CD4-positive, alpha-beta T cell treated with Interleukin-12 subunit alpha and Interleukin-12 subunit beta, for 1 hour (primary cell): Measurements from ENCODE around the gene NR1D1.

Experiments
- DNase-seq: peaks from one replicate; pipeline ENCODE4 v3.0.0-alpha.2; 2020

The NR1D1 gene

GRCh38 chr17:40060887-40061608 is 39.3 kb downstream of the NR1D1 start:
- DNase-seq = no peak

DNA sequence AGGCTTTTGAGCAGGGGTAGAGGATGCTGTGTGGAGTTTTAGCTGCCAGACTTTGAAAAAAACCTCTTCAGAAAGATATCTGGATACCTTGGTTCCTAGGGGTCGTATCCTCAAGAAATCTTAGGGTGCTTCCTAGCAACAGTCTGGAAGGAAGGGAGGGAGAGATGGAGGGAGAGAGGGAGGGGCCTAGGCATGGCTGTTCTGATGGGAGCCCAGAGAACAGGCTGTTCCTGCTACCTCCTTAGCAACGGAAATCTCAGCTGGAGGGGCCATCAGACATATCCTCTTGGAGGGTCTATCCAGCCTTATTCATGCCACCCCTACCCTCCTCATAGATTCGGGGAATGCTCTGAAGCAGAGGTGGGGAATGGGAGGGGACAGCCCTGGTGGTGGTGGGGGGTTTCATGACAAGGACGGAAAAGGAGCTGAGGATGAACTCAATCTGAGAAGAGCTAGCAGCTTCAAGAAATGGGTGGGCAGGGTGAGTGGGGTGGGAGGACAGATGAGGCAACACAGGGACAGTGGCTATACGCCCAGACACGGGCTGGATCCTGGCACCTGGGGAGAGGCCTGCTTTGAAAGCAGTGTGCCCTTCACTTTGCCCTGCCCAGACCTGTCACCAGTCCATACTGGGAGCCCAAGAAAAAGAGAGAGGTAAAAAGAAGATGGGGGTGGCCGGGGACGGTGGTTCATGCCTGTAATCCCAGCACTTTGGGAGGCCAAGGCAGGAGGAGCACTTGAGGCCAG is 40.5 kb downstream of the NR1D1 start:
- DNase-seq = no peak

DNA sequence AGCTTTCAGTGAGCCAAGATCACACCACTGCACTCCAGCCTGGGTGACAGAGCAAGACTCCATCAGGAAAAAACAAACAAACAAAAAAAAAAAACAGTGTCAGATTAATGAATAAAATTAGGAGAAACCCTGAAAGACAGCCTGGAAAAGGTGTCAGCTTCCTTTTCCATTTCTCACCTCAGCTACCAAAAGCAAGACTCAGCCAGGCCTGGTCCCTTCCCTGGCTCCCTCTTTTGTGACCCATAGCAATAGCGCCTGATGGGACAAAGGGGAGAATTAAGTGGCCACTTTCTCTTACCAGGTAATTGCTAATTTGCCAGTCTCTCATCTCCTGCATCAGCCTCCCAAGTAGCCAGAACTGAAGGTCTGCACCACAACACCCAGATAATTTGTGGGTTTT is 41.5 kb downstream of the NR1D1 start:
- no peak for DNase-seq

GRCh38 chr17:40058186-40058784 is 42.1 kb downstream of the NR1D1 start:
- DNase-seq = no peak

DNA sequence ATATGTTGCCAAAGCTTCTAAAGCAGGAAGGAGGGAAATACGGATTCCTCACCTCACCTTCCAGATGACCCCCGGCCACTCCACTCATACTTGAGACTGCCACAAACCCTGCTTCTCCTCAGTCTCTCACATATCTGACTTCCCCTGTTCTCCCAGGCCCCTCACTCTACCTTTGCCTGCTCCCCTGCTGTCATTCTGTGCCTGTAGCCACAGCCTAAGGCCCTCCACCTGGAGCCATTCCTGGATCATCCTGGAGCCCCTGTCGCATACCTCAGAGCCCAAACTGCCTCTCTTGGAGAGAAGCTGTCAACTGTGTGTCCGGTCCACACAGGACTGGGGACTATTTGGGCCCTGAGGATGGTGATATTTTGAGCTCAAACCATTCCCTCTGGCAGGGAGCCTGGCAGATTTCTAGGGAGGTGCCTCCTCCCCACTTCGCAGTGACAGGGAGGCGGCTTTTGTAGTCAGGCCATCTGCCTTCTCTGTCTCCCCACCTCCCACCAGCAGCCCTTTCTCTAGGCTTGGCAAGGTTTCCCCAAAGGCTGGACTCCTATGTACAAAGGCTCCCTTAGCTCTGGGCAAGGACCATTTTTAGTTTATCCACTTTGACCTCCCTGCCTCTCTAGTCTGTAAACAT is 43.9 kb downstream of the NR1D1 start:
- no peak for DNase-seq
